ENCODE results near the gene BEGAIN. TPM values are rescaled to one million over a fixed set of nuclear protein-coding genes. Genes with fewer than 3 reads are reported as not detected.

Gene BEGAIN
- total and polyA plus RNA-seq, 2 of the 8 experiments (the other 6 are each of a cell fraction or from before 2014, with no cell fraction given), result 2.9 to 3.0 TPM

- TF ChIP-seq RXRA (IDR thresholded peaks at IDR 0.05; ENCODE audit: insufficient read depth, low read depth, low read length) (no peak), EZH2 (IDR thresholded peaks at IDR 0.05; ENCODE audit: low read depth, low read length, severe bottlenecking) (no peak)
- H3K27ac ChIP-seq (ENCODE audit: low read depth, low read length), result no peak overlapping the region
- no peaks in the 10 kb centered on the region for H3K79me1 ChIP-seq (ENCODE audit: low read depth, low read length)
- no peak for DNase-seq (ENCODE audit: low read depth in 1 of 2, low spot score in 2 of 2)
- H3K14ac ChIP-seq (ENCODE audit: insufficient read length), result no peak overlapping the region
- no peak overlapping the region for H3K4ac ChIP-seq (replicated peaks; ENCODE audit: insufficient read length, low read depth, low read length)
- H2AFZ ChIP-seq (ENCODE audit: low read length), result no peak overlapping the region
- WGBS, 2 experiments (ENCODE audit: extremely low coverage in 1 of 2, insufficient coverage in 1 of 2, insufficient read length in 1 of 2, insufficient replicate concordance in 2 of 2, low coverage in 1 of 2, low lambda C conversion rate in 2 of 2, missing lambda C conversion rate in 1 of 2), result 88% methylated on average over 8 of the region's 8 CpGs; no CpG with 5 or more reads in 1 of the 2 experiments
- no peak overlapping the region for H2BK20ac ChIP-seq (ENCODE audit: low read length)
- H4K91ac ChIP-seq (replicated peaks; ENCODE audit: insufficient read length, low read length), result no peak overlapping the region
- H3K27me3 ChIP-seq (replicated peaks in 1 of 4; ENCODE audit: control insufficient read depth in 3 of 4, extremely low read depth in 1 of 4, insufficient read depth in 3 of 4, low read length in 3 of 4), result peaks cover 19 to 35% (median 32%) of the 10 kb centered on the region in 4 experiments
- no peak overlapping the region for H3K9ac ChIP-seq (replicated peaks in 1 of 4; ENCODE audit: extremely low read depth in 1 of 4, low read depth in 3 of 4, low read length in 3 of 4)
- no peak for FAIRE-seq
- peaks cover 0 to 1% of the 10 kb centered on the region in 2 experiments for H4K20me1 ChIP-seq (replicated peaks in 1 of 2; ENCODE audit: control insufficient read depth in 1 of 2, insufficient read depth in 2 of 2, low read length in 2 of 2)
- no peak overlapping the region for H4K5ac ChIP-seq (ENCODE audit: insufficient read length, low read depth, low read length)
- no peaks in the 10 kb centered on the region for H3K79me2 ChIP-seq (ENCODE audit: control insufficient read depth in 1 of 2, insufficient read depth in 2 of 2, low read length in 2 of 2)
- H4K8ac ChIP-seq (ENCODE audit: extremely low read depth, insufficient read depth, low read length), result no peak overlapping the region
- no peak overlapping the region for H3K4me3 ChIP-seq (ENCODE audit: extremely low read depth in 1 of 4, insufficient read depth in 2 of 4, low read depth in 3 of 4, low read length in 4 of 4)
- no peak overlapping the region for H3K56ac ChIP-seq (replicated peaks; ENCODE audit: insufficient read length, low read depth, low read length)
- H3K36me3 ChIP-seq (ENCODE audit: control insufficient read depth in 2 of 4, insufficient read depth in 4 of 4, low read length in 3 of 4), result no peaks in the 10 kb centered on the region
- no peak overlapping the region for H3K4me2 ChIP-seq (ENCODE audit: insufficient read depth in 1 of 2, low read depth in 2 of 2, low read length in 2 of 2)
- CTCF ChIA-PET (ENCODE audit: partially characterized antibody), result interaction anchor here (1.0 kb wide), 1 partner anchor 21 kb away, joined by 3 read pairs; no protein-coding TSS in a partner anchor
- H2BK5ac ChIP-seq (ENCODE audit: low read depth, low read length), result no peak overlapping the region
- no peak overlapping the region for H2BK12ac ChIP-seq (ENCODE audit: low read depth, low read length)
- H3K23me2 ChIP-seq (ENCODE audit: low read depth, low read length), result peaks cover 12% of the 10 kb centered on the region; the same call in 1 of the 2 replicates
- H3K23ac ChIP-seq (ENCODE audit: insufficient read length), result no peak overlapping the region
- peaks cover 0 to 15% (median 3%) of the 10 kb centered on the region in 4 experiments; a peak in 3 of 7 replicates for H3K4me1 ChIP-seq (replicated peaks in 1 of 4; ENCODE audit: control insufficient read depth in 3 of 4, insufficient read depth in 4 of 4, low read length in 3 of 4)
- H3K18ac ChIP-seq (ENCODE audit: extremely low read depth, low read length), result no peak overlapping the region
- H2BK120ac ChIP-seq (replicated peaks; ENCODE audit: low read depth, low read length), result no peak overlapping the region
- H3K9me3 ChIP-seq (ENCODE audit: insufficient read depth in 2 of 2, low read depth in 1 of 2, low read length in 1 of 2), result no peaks in the 10 kb centered on the region
- no peak overlapping the region for H2BK15ac ChIP-seq (ENCODE audit: low read length)
- no peak overlapping the region for H2AK5ac ChIP-seq (ENCODE audit: low read depth, low read length)
- POLR2A ChIA-PET (ENCODE audit: partially characterized antibody), result no interaction called here
Measured at GRCh38 chr14:100589760-100590469, 2.7 kb upstream of the BEGAIN start.

Measured in H1 (cell line).